Caco-2 (cell line): ENCODE results near the gene RYR2. TPM values are rescaled to one million over a fixed set of nuclear protein-coding genes. Genes with fewer than 3 reads are reported as not detected.

ENCODE experiments used
- BruUV-seq: library from RNA; stranded (reverse); fragments of 400-500 nt; replicated peaks from 2 replicates; lab custom pipeline; 2021; lab: Mats Ljungman, UMichigan
- CTCF ChIA-PET: fragments of 300-600 bp; sonication (Branson Sonifier 250); formaldehyde crosslinking; loops from one replicate; lab custom pipeline; 2022; ENCODE audit warnings: antibody characterized with exemption; lab: Charles Lee
- POLR2A ChIA-PET: fragments of 300-600 bp; sonication (Branson Sonifier 250); formaldehyde crosslinking; loops from one replicate; lab custom pipeline; 2022; ENCODE audit warnings: antibody characterized with exemption; lab: Charles Lee
- DNase-seq, 2 experiments: peaks; one replicate each; pipeline versions ENCODE4 v3.0.0 to v3.0.0-alpha.2; 2020 to 2022
- H3K27me3 ChIP-seq: replicated peaks from 2 replicates; pipeline ENCODE4 v1.6.0; 2011; ENCODE audit warnings: low read length; ENCODE audit not compliant: control insufficient read depth, insufficient read depth
- H3K36me3 ChIP-seq: 2 replicates; pipeline ENCODE4 v1.5.1; 2011; ENCODE audit warnings: low read length; ENCODE audit not compliant: control insufficient read depth, insufficient read depth
- H3K4me1 ChIP-seq: fragments of 250-450 bp; sonication (Bioruptor Pico); 2 replicates; pipeline ENCODE4 v1.5.1; 2020; ENCODE audit warnings: mild to moderate bottlenecking
- H3K4me3 ChIP-seq: 2 replicates; pipeline ENCODE4 v1.5.1; 2011; ENCODE audit warnings: low read depth, mild to moderate bottlenecking, control low read depth, low read length
- H3K9me3 ChIP-seq: fragments of 250-450 bp; sonication (Bioruptor Pico); 2 replicates; pipeline ENCODE4 v1.5.1; 2020; ENCODE audit warnings: mild to moderate bottlenecking, moderate library complexity
- H3K27ac Mint-ChIP-seq: one replicate; pipeline ENCODE4 v1.8.0; 2022; ENCODE audit warnings: mixed read lengths; ENCODE audit not compliant: unreplicated experiment
- H3K27me3 Mint-ChIP-seq: one replicate; pipeline ENCODE4 v1.8.0; 2022; ENCODE audit warnings: mixed read lengths; ENCODE audit not compliant: insufficient read depth, unreplicated experiment
- H3K36me3 Mint-ChIP-seq: one replicate; pipeline ENCODE4 v1.8.0; 2022; ENCODE audit warnings: mild to moderate bottlenecking, mixed read lengths; ENCODE audit not compliant: insufficient read depth, unreplicated experiment
- H3K4me1 Mint-ChIP-seq: one replicate; pipeline ENCODE4 v1.8.0; 2022; ENCODE audit warnings: low read depth, mixed read lengths; ENCODE audit not compliant: unreplicated experiment
- H3K4me3 Mint-ChIP-seq: one replicate; pipeline ENCODE4 v1.8.0; 2022; ENCODE audit warnings: mild to moderate bottlenecking, moderate library complexity, mixed read lengths; ENCODE audit not compliant: unreplicated experiment
- H3K9me3 Mint-ChIP-seq: one replicate; pipeline ENCODE4 v1.8.0; 2022; ENCODE audit warnings: mixed read lengths; ENCODE audit not compliant: unreplicated experiment
- intact Hi-C: fragments of 100-400 bp; cut with micrococcal nuclease; formaldehyde crosslinking; loops from one replicate; pipeline ENCODE4 v1.10.0; 2022; ENCODE audit not compliant: unreplicated experiment
- total RNA-seq: library from RNA; stranded (reverse); gene quantifications from 2 replicates; pipeline ENCODE4 v1.2.3, GENCODE V29; 2022
- TF ChIP-seq, protein P1 (sequence below), 2 experiments: fragments of 200-600 bp in 1 of 2; IDR thresholded peaks; 1 replicate in 1 of 2; 2 replicates in 1 of 2; pipeline versions ENCODE4 v1.5.1 to v1.8.0; 2011 to 2022; ENCODE audit warnings: antibody characterized with exemption in 1 of 2, control low read depth in 1 of 2, inconsistent platforms in 1 of 2, low read depth in 1 of 2, low read length in 1 of 2, mild to moderate bottlenecking in 1 of 2, moderate library complexity in 1 of 2; ENCODE audit not compliant: insufficient read depth in 1 of 2, severe bottlenecking in 1 of 2, unreplicated experiment in 1 of 2

The RYR2 gene
- total RNA-seq, 1 experiment from 2014 or later = 3.4 TPM

DNA sequence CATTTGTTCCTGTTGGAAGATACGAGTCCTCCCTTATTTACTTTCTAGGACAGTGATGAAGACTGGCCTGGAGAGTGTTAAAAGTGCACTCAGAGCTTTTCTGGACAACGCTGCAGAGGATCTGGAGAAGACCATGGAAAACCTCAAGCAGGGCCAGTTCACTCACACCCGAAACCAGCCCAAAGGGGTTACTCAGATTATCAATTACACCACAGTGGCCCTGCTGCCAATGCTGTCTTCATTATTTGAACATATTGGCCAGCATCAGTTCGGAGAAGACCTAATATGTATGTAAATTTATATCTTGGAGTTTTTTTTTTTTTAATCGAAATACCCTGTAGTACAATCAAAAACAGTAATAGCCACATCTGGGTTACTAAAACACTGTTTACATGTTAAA lies 658.2 kb downstream of the RYR2 start:
- Mint-ChIP-seq H3K4me1 (no peaks in the 10 kb centered on the region), H3K36me3 (no peaks in the 10 kb centered on the region), H3K27ac (no peak overlapping the region), H3K27me3 (no peaks in the 10 kb centered on the region), H3K9me3 (no peaks in the 10 kb centered on the region), H3K4me3 (no peak overlapping the region)
- H3K36me3 ChIP-seq = no peaks in the 10 kb centered on the region
- TF ChIP-seq, protein P1, sequence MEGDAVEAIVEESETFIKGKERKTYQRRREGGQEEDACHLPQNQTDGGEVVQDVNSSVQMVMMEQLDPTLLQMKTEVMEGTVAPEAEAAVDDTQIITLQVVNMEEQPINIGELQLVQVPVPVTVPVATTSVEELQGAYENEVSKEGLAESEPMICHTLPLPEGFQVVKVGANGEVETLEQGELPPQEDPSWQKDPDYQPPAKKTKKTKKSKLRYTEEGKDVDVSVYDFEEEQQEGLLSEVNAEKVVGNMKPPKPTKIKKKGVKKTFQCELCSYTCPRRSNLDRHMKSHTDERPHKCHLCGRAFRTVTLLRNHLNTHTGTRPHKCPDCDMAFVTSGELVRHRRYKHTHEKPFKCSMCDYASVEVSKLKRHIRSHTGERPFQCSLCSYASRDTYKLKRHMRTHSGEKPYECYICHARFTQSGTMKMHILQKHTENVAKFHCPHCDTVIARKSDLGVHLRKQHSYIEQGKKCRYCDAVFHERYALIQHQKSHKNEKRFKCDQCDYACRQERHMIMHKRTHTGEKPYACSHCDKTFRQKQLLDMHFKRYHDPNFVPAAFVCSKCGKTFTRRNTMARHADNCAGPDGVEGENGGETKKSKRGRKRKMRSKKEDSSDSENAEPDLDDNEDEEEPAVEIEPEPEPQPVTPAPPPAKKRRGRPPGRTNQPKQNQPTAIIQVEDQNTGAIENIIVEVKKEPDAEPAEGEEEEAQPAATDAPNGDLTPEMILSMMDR (IDR thresholded peaks at IDR 0.05; ENCODE audit: insufficient read depth in 1 of 2, low read depth in 1 of 2, low read length in 1 of 2, severe bottlenecking in 1 of 2, unreplicated experiment in 1 of 2) = no peak
- H3K4me3 ChIP-seq = no peak overlapping the region
- no TSS peak for BruUV-seq
- H3K9me3 ChIP-seq = no peaks in the 10 kb centered on the region
- POLR2A ChIA-PET = no interaction called here
- DNase-seq = no peak
- intact Hi-C loops = no loop called here
- H3K27me3 ChIP-seq = no peaks in the 10 kb centered on the region
- CTCF ChIA-PET = no interaction called here
- no peaks in the 10 kb centered on the region for H3K4me1 ChIP-seq

DNA sequence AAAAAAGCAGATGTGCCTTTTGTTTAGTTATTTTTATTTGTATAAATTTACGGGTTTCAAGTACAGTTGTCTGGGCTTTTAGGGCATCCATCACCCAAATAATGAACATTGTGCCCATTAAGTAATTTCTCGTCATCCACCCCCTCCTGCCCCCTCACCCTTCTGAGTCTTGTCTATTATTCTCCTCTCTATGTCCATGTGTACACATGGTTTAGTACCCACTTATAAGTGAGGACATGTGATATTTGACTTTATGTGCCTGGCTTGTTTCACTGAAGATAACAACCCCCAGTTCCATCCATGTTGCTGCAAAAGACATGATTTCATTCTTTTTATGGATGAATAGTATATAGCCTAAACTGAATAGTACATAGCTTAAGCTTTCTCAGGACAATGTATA lies 659.5 kb downstream of the RYR2 start:
- no peaks in the 10 kb centered on the region for H3K4me1 Mint-ChIP-seq
- H3K36me3 Mint-ChIP-seq = no peaks in the 10 kb centered on the region
- Histone ChIP-seq H3K4me1 (no peaks in the 10 kb centered on the region), H3K36me3 (no peaks in the 10 kb centered on the region), H3K27me3 (no peaks in the 10 kb centered on the region), H3K4me3 (no peak overlapping the region), H3K9me3 (no peaks in the 10 kb centered on the region)
- H3K4me3 Mint-ChIP-seq = no peak overlapping the region
- intact Hi-C loops = no loop called here
- no TSS peak for BruUV-seq
- H3K27me3 Mint-ChIP-seq = no peaks in the 10 kb centered on the region
- TF ChIP-seq, protein P1 (IDR thresholded peaks at IDR 0.05; ENCODE audit: insufficient read depth in 1 of 2, low read depth in 1 of 2, low read length in 1 of 2, severe bottlenecking in 1 of 2, unreplicated experiment in 1 of 2) = no peak
- POLR2A ChIA-PET = no interaction called here
- CTCF ChIA-PET = no interaction called here
- DNase-seq = no peak
- H3K27ac Mint-ChIP-seq = no peak overlapping the region
- H3K9me3 Mint-ChIP-seq = no peaks in the 10 kb centered on the region

DNA sequence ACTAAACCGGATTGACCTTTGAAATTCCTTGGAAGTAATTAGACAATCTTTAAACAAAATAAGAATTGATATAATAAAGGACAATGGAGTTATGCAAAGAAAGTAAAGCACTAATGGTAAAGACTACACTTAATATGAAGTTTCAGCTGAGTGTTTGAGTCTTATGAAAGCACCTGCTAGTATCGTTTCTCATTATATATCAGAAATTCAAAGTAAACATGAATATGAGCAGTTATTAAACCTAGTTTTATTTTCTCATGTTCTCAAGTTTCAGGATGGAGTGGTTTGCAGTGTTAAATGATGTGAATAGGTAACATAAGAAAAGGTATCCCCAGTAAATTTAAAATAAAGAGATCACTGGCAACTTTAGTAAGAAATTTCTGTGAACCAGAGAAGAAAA lies 660.2 kb downstream of the RYR2 start:
- no peak overlapping the region for H3K27ac Mint-ChIP-seq
- no peaks in the 10 kb centered on the region for H3K4me1 ChIP-seq
- H3K4me3 ChIP-seq = no peak overlapping the region
- no peaks in the 10 kb centered on the region for H3K27me3 ChIP-seq
- POLR2A ChIA-PET = no interaction called here
- H3K27me3 Mint-ChIP-seq = no peaks in the 10 kb centered on the region
- no TSS peak for BruUV-seq
- intact Hi-C loops = no loop called here
- H3K4me1 Mint-ChIP-seq = no peaks in the 10 kb centered on the region
- no peaks in the 10 kb centered on the region for H3K9me3 Mint-ChIP-seq
- TF ChIP-seq, protein P1 (IDR thresholded peaks at IDR 0.05; ENCODE audit: insufficient read depth in 1 of 2, low read depth in 1 of 2, low read length in 1 of 2, severe bottlenecking in 1 of 2, unreplicated experiment in 1 of 2) = no peak
- H3K36me3 ChIP-seq = no peaks in the 10 kb centered on the region
- no peaks in the 10 kb centered on the region for H3K36me3 Mint-ChIP-seq
- H3K4me3 Mint-ChIP-seq = no peak overlapping the region
- DNase-seq = no peak
- no peaks in the 10 kb centered on the region for H3K9me3 ChIP-seq
- CTCF ChIA-PET = no interaction called here
